A673 (cell line): Measurements from ENCODE around the gene IRF2BP2. TPM values are rescaled to one million over a fixed set of nuclear protein-coding genes. Genes with fewer than 3 reads are reported as not detected.

Experiments
- Bru-seq: library from RNA; stranded (reverse); fragments of 400-500 nt; gene quantifications from one replicate; lab custom pipeline; 2021; lab: Mats Ljungman, UMichigan
- BruChase-seq, 2 experiments: library from RNA; stranded (reverse); fragments of 400-500 nt; gene quantifications; one replicate each; lab custom pipeline; 2021; lab: Mats Ljungman, UMichigan
- BruUV-seq: library from RNA; stranded (reverse); fragments of 400-500 nt; replicated peaks from 2 replicates; lab custom pipeline; 2021; lab: Mats Ljungman, UMichigan
- CTCF ChIA-PET: fragments of 300-600 bp; sonication (Branson Sonifier 250); formaldehyde crosslinking; loops from one replicate; lab custom pipeline; 2022; ENCODE audit warnings: antibody characterized with exemption; lab: Charles Lee
- POLR2A ChIA-PET: fragments of 300-600 bp; sonication (Branson Sonifier 250); formaldehyde crosslinking; loops from one replicate; lab custom pipeline; 2022; ENCODE audit warnings: antibody characterized with exemption; ENCODE audit not compliant: low non-redundant PET; lab: Charles Lee
- DNase-seq: peaks from one replicate; pipeline ENCODE4 v3.0.0-alpha.2; 2015; ENCODE audit warnings: low spot score
- H3K27ac ChIP-seq: fragments of 200-600 bp; sonication (generic); 2 replicates; pipeline ENCODE4 v1.5.1; 2016; ENCODE audit warnings: mixed run types, low read depth, mild to moderate bottlenecking, mixed read lengths, antibody characterized with exemption, low read length; ENCODE audit not compliant: poor library complexity, severe bottlenecking
- H3K27me3 ChIP-seq: fragments of 200-600 bp; sonication (generic); replicated peaks from 2 replicates; pipeline ENCODE4 v1.6.1; 2017; ENCODE audit warnings: mixed run types, low read depth, mild to moderate bottlenecking, mixed read lengths, antibody characterized with exemption, low read length; ENCODE audit not compliant: insufficient read depth, poor library complexity
- H3K36me3 ChIP-seq: fragments of 200-600 bp; sonication (generic); 2 replicates; pipeline ENCODE4 v1.6.1; 2016; ENCODE audit warnings: mixed run types, mild to moderate bottlenecking, mixed read lengths, antibody characterized with exemption, low read length; ENCODE audit not compliant: insufficient read depth, poor library complexity, severe bottlenecking
- H3K4me1 ChIP-seq: fragments of 200-600 bp; sonication (generic); 2 replicates; pipeline ENCODE4 v1.6.1; 2017; ENCODE audit warnings: mixed run types, mild to moderate bottlenecking, mixed read lengths, antibody characterized with exemption, low read length; ENCODE audit not compliant: insufficient read depth, poor library complexity, severe bottlenecking
- H3K4me3 ChIP-seq: fragments of 200-600 bp; sonication (generic); 2 replicates; pipeline ENCODE4 v1.5.1; 2016; ENCODE audit warnings: low read depth, mixed run types, mild to moderate bottlenecking, mixed read lengths, low read length; ENCODE audit not compliant: poor library complexity, severe bottlenecking
- H3K9me3 ChIP-seq: fragments of 200-600 bp; sonication (generic); 2 replicates; pipeline ENCODE4 v1.6.1; 2016; ENCODE audit warnings: mixed run types, low read depth, mild to moderate bottlenecking, mixed read lengths, antibody characterized with exemption, low read length; ENCODE audit not compliant: poor library complexity, severe bottlenecking
- EZH2 ChIP-seq: fragments of 200-600 bp; sonication (generic); IDR thresholded peaks from 2 replicates; pipeline ENCODE4 v1.6.1; 2017; ENCODE audit warnings: borderline replicate concordance, low read depth, mild to moderate bottlenecking, mixed read lengths, antibody characterized with exemption, low read length; ENCODE audit not compliant: poor library complexity, severe bottlenecking
- intact Hi-C: fragments of 100-400 bp; cut with micrococcal nuclease; formaldehyde crosslinking; loops from one replicate; pipeline ENCODE4 v1.10.0; 2022; ENCODE audit not compliant: unreplicated experiment
- long read RNA-seq: library from polyadenylated mRNA; stranded (forward); transcript quantifications from one replicate; pipeline ENCODE4 v2.0.0, GENCODE V29; 2022
- total RNA-seq: library from RNA; stranded (reverse); gene quantifications from 2 replicates; pipeline ENCODE4 v1.2.3, GENCODE V29; 2021
- TF ChIP-seq, protein P1 (sequence below): fragments of 300-800, 200-600 bp; sonication (generic); conservative IDR thresholded peaks from 2 replicates; pipeline ENCODE4 v1.5.1; 2017; ENCODE audit warnings: low read depth, mild to moderate bottlenecking, antibody characterized with exemption, low read length, moderate library complexity, mixed read lengths

The IRF2BP2 gene
- 39.9 and 43.8 TPM in 2 replicates for total RNA-seq
- percentile 89 among the genes with signal in this experiment for Bru-seq, nascent RNA
- BruChase-seq, experiment 1, labeled RNA remaining after a 2-hour chase = percentile 97 among the genes with signal in this experiment
- BruChase-seq, experiment 2, labeled RNA remaining after a 6-hour chase = percentile 79 among the genes with signal in this experiment
- long read RNA-seq, full-length matches to known transcripts = 12 of 28 reads
- long read RNA-seq, partial matches to known transcripts = 0 of 28 reads
- long read RNA-seq, other reads (novel, unspliced or antisense) = 16 of 28 reads

DNA sequence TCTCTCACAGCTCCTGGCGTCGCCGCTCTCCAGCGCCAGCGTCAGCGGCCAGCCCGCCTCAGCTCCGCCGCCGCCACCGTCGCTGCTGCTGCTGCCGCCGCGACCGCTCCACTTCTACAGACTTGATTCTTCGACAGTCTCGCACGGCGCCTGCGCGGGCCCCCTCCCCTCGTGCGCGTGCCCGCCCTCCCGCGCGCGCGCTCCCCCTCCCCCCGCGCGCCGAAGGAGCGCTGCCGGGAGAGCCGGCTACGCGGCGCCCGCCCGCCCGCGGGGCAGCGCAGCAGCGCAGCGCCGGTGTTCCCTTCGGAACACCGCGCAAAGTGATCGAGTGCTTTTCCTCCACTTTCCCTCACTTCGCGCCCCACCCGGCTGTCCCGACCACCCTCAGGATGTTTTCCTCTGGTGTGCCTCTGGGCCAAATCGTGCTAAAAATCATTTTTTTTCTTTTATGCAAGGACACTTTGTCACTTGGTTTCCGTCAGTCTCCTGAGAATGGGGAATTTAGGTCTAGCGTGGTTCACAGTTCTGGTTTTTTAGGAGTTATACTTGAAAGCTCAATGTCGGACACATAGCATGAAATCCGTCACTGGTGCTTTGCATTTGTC is at the start of gene IRF2BP2:
Gene IRF2BP2, minus strand, starts transcription at position 118 of the 605 bp plus-strand sequence. CDS start 684 bp downstream, outside the sequence.
- Histone ChIP-seq H3K9me3 (no peaks in the 10 kb centered on the region), H3K36me3 (peaks cover 28% of the 10 kb centered on the region), H3K4me3 (peak within 1 kb of the TSS; percentile 58), H3K27me3 (no peaks in the 10 kb centered on the region), H3K4me1 (peaks cover 35% of the 10 kb centered on the region), H3K27ac (peak within 1 kb of the TSS; percentile 98)
- TF ChIP-seq, protein P1, sequence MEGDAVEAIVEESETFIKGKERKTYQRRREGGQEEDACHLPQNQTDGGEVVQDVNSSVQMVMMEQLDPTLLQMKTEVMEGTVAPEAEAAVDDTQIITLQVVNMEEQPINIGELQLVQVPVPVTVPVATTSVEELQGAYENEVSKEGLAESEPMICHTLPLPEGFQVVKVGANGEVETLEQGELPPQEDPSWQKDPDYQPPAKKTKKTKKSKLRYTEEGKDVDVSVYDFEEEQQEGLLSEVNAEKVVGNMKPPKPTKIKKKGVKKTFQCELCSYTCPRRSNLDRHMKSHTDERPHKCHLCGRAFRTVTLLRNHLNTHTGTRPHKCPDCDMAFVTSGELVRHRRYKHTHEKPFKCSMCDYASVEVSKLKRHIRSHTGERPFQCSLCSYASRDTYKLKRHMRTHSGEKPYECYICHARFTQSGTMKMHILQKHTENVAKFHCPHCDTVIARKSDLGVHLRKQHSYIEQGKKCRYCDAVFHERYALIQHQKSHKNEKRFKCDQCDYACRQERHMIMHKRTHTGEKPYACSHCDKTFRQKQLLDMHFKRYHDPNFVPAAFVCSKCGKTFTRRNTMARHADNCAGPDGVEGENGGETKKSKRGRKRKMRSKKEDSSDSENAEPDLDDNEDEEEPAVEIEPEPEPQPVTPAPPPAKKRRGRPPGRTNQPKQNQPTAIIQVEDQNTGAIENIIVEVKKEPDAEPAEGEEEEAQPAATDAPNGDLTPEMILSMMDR = no peak
- TF ChIP-seq EZH2 = no peak
- no TSS peak for BruUV-seq
- DNase-seq = peak; percentile 82
- intact Hi-C loops = loop anchor here (5.0 kb wide), 1 partner anchor 112 kb away; no protein-coding TSS in a partner anchor
- CTCF ChIA-PET = interaction anchor here (0.7 kb wide), 1 partner anchor 110 kb away, joined by 4 read pairs; no protein-coding TSS in a partner anchor
- POLR2A ChIA-PET = no interaction called here

GRCh38 chr1:234659538-234659937 is 49.6 kb upstream of the IRF2BP2 start:
- intact Hi-C loops = no loop called here
- Histone ChIP-seq H3K4me3 (no peak overlapping the region), H3K36me3 (no peaks in the 10 kb centered on the region), H3K27ac (no peak overlapping the region), H3K27me3 (no peaks in the 10 kb centered on the region), H3K9me3 (no peaks in the 10 kb centered on the region), H3K4me1 (no peaks in the 10 kb centered on the region)
- TF ChIP-seq, protein P1 = no peak
- no peak for TF ChIP-seq EZH2
- BruUV-seq = no TSS peak
- ChIA-PET CTCF (no interaction called here), POLR2A (no interaction called here)
- no peak for DNase-seq

- no peak overlapping the region for H3K4me3 ChIP-seq
- no peaks in the 10 kb centered on the region for H3K36me3 ChIP-seq
- no peaks in the 10 kb centered on the region for H3K9me3 ChIP-seq
- H3K27ac ChIP-seq = no peak overlapping the region
- no peak for DNase-seq
- no TSS peak for BruUV-seq
- no peaks in the 10 kb centered on the region for H3K4me1 ChIP-seq
- ChIA-PET POLR2A (no interaction called here), CTCF (no interaction called here)
- TF ChIP-seq, protein P1 = no peak
- TF ChIP-seq EZH2 = no peak
- intact Hi-C loops = no loop called here
- H3K27me3 ChIP-seq = no peaks in the 10 kb centered on the region
These were observed 48.2 kb upstream of the IRF2BP2 start for GRCh38 chr1:234658138-234658537.
